HUES48 (cell line): Measurements from ENCODE around the gene FHAD1.

Experiments
- H3K27ac ChIP-seq: one replicate; pipeline ENCODE4 v1.7.0; 2013; ENCODE audit warnings: low read depth, low read length, inconsistent platforms
- H3K27me3 ChIP-seq: 2 replicates; pipeline ENCODE4 v1.6.1; 2013; ENCODE audit warnings: mild to moderate bottlenecking, low read length; ENCODE audit not compliant: control insufficient read depth, insufficient read depth
- H3K36me3 ChIP-seq: 2 replicates; pipeline ENCODE4 v1.6.1; 2013; ENCODE audit warnings: low read length; ENCODE audit not compliant: control insufficient read depth, insufficient read depth
- H3K4me1 ChIP-seq: 2 replicates; pipeline ENCODE4 v1.6.1; 2013; ENCODE audit warnings: mild to moderate bottlenecking, low read length; ENCODE audit not compliant: control insufficient read depth, insufficient read depth
- H3K4me3 ChIP-seq: 2 replicates; pipeline ENCODE4 v1.5.1; 2013; ENCODE audit warnings: mild to moderate bottlenecking, low read depth, low read length
- H3K9ac ChIP-seq: 2 replicates; pipeline ENCODE4 v1.6.1; 2013; ENCODE audit warnings: mild to moderate bottlenecking, low read depth, low read length, moderate library complexity
- H3K9me3 ChIP-seq: 2 replicates; pipeline ENCODE4 v1.6.1; 2013; ENCODE audit warnings: low read length; ENCODE audit not compliant: control insufficient read depth, insufficient read depth

Gene FHAD1

DNA sequence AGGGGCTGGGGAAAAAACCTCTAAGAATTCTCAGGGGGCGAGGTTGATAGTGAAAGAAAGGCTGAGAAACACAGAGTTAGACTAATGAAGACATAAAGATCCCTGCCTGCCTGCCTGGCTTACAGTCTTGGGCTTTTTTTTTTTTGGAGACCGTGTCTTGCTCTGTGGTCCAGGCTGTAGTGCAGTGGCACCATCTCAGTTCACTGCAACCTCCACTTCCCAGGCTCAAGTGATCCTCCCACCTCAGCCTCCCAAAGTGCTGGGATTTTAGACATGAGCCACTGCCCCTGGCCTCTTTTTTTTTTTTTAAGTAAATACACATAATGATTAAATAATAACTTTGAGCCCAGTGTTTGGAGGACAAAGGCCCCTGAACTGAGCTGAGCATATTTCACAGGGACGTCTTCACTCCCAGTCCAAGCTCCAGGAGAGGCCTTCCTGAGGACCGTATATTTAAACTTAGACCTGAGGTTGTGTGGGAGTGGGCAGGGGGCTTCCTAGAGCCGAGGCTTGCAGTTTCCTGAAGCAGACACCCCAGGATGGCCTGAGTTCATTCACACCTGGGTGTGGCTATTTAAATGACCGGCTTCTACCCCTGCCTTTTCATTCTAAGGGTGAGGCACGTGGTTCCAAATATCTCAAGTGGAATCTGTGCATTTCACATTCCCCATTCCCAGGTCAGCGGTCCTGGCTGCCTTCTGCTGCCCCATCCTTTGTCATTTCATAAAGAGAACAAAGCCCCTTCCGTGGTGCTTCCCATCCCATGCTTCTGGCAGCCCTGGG is 146.6 kb downstream of the FHAD1 start:
- Histone ChIP-seq H3K9ac (no peak overlapping the region), H3K27me3 (peaks cover 8% of the 10 kb centered on the region), H3K4me1 (peaks cover 6% of the 10 kb centered on the region), H3K4me3 (no peak overlapping the region), H3K9me3 (no peaks in the 10 kb centered on the region), H3K27ac (no peak overlapping the region), H3K36me3 (no peaks in the 10 kb centered on the region)

DNA sequence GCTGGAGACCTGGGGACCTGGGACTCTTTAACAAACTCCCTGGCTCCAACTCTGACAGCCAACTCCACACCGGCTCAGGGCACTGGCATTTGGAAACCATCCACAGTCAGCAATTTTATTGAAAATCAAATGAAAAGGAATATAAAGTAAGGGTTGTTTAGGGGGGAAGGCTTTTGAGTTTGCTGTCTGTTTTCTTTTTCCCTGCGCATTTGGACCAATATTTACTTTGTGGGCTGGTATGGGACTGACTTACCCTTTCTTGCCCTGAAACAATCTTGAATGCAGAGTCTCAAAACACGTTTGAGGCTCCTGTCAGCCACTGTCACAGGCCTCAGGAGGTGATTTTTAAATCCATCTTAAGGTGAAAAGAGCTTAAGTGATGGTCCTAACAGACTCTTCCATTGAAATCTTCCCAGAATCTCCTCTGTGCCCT is 147.3 kb downstream of the FHAD1 start:
- no peak overlapping the region for H3K4me3 ChIP-seq

DNA sequence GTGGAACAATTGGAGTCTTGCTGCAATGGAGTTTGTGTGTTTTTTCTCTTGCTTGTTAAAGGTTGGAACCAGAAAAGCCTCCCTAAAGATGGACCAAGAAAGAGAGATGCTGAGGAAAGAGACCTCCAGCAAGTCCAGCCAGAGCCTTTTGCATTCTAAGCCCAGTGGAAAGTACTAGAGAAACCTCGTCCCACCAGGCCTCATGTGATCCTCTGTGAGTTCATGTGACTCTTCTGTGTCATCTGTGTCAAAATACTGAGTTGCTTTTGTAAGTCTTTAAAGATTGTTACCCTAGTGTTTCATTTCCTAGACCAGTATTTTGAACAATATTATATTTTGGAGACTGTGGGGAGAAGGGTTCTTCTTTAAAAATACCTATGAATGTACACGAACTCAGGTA is 150.2 kb downstream of the FHAD1 start:
- no peaks in the 10 kb centered on the region for H3K27me3 ChIP-seq
- no peaks in the 10 kb centered on the region for H3K36me3 ChIP-seq
- no peak overlapping the region for H3K27ac ChIP-seq
- peaks cover 8% of the 10 kb centered on the region for H3K9me3 ChIP-seq
- peaks cover 7% of the 10 kb centered on the region; the same call in 1 of the 2 replicates for H3K4me1 ChIP-seq
- H3K9ac ChIP-seq, result no peak overlapping the region
- no peak overlapping the region for H3K4me3 ChIP-seq

More for the DNA sequence above, 147.3 kb downstream of the FHAD1 start:
- H3K9ac ChIP-seq, result no peak overlapping the region
- H3K36me3 ChIP-seq, result no peaks in the 10 kb centered on the region
- peaks cover 2% of the 10 kb centered on the region; the same call in 1 of the 2 replicates for H3K27me3 ChIP-seq
- no peak overlapping the region for H3K27ac ChIP-seq
- H3K4me1 ChIP-seq, result peaks cover 3% of the 10 kb centered on the region; the same call in 1 of the 2 replicates
- H3K9me3 ChIP-seq, result no peaks in the 10 kb centered on the region

DNA sequence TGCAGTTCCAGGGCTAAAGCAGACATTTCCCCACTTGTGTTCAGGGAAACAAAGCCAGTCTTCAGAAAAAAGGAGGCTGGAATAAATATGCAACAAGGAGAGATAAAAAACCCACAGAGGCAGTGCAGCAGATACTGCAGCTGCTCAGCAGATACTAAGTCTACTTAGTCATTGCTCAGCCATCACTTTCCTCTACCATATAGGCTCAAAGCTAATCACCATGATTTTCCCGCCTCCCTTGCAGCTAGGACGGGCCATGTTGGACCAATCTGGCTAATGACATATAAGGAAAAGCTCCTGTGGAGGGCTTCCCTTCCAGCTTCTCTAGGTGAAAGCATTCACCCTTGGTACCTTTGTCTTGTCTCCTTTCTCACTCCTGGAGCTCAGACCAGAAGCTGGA is 152.7 kb downstream of the FHAD1 start:
- Histone ChIP-seq H3K4me1 (0 out of 2 replicates have a peak, but pooled peaks cover 4% of the 10 kb centered on the region), H3K27ac (no peak overlapping the region), H3K9me3 (peaks cover 8% of the 10 kb centered on the region)

DNA sequence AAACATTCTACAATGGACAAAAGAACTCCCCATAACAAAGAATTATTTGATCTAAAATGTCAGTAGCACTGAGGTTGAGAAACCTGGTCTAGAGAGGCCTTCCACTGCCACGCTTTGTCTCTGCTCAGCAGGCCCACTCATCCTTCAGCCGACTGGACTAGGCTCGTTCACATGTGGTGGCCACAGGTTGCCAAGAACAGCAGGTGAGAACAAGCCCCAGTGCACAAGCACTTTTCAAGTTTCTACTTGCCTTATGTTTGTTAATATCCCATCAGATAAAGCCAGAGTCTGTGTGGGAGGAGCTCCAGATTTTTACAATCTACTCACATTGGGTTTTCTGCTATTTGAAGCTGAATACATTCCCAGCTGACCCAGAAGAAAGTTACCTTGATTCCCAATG is 153.6 kb downstream of the FHAD1 start:
- Histone ChIP-seq H3K9ac (no peak overlapping the region), H3K4me1 (0 out of 2 replicates have a peak, but pooled peaks cover 4% of the 10 kb centered on the region), H3K9me3 (peaks cover 8% of the 10 kb centered on the region), H3K4me3 (no peak overlapping the region), H3K27ac (no peak overlapping the region), H3K36me3 (no peaks in the 10 kb centered on the region), H3K27me3 (no peaks in the 10 kb centered on the region)

More for the DNA sequence above, 152.7 kb downstream of the FHAD1 start:
- no peak overlapping the region for H3K4me3 ChIP-seq
- no peaks in the 10 kb centered on the region for H3K36me3 ChIP-seq
- H3K9ac ChIP-seq, result no peak overlapping the region
- no peaks in the 10 kb centered on the region for H3K27me3 ChIP-seq

DNA sequence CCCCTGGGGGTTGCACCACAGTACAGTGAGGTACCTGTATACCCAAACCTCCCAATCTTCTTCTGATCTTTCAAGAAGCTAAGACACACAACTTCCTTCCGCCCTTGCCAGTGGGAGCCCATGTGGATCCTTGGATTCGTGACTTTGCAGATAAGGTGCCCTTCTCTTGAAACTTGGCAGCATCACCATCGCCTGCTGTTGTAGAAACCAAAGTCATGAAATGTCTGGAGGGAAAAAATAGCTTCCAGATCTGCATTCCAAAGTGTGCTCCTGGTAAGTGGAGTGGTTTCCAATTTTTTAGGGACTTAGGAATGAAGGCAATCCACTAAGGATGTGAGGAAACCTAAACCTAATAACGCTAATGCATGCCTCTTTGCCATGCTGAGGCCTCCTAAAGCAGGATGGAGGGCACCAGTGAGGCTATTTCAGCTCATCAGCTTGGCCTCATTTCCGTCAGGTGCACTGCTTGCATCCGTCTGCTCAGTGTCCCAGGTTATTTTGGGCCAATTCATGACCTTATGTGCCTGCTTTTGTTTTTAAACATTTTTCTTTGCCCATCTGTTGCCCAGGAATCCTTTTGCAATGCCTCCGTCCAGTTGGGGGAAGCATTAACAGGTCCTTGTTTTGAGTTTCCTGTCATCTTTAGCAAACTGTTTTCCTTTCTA is 154.5 kb downstream of the FHAD1 start:
- Histone ChIP-seq H3K9me3 (peaks cover 8% of the 10 kb centered on the region), H3K9ac (no peak overlapping the region), H3K4me3 (no peak overlapping the region), H3K4me1 (0 out of 2 replicates have a peak, but pooled peaks cover 4% of the 10 kb centered on the region), H3K27ac (no peak overlapping the region), H3K36me3 (no peaks in the 10 kb centered on the region), H3K27me3 (no peaks in the 10 kb centered on the region)

DNA sequence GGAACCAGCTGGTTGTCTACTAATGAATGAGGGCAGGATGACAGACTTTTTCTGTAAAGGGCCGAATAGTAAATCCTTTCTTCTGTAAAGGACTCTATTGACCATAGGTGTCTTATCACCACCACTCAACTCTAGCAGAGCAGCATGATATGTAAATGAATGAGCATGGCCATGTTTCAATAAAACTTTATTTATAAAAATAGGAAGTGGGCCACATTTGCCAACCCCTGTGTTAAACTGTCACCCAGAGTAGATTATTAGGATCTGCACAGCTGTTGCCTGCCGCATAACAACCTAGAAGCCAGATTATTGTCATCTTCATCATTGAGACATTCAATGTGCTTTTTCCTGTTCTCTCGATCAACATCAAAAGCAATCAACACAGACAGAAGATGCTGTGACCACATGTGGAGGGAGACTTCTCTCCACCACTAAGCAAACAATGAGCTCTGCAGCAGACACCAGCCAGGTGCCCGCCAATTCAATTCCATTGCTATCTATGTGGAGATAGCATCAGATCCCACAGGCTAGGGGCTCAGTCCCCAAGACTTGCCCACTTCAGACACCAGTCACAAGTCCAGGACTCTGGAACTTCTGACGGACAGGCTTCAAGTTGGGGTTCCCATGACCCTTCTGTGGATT is 155.9 kb downstream of the FHAD1 start:
- no peaks in the 10 kb centered on the region for H3K27me3 ChIP-seq
- H3K4me3 ChIP-seq, result no peak overlapping the region
- no peak overlapping the region for H3K27ac ChIP-seq
- H3K36me3 ChIP-seq, result no peaks in the 10 kb centered on the region
- no peak overlapping the region for H3K9ac ChIP-seq
- 0 out of 2 replicates have a peak, but pooled peaks cover 4% of the 10 kb centered on the region for H3K4me1 ChIP-seq
- peaks cover 8% of the 10 kb centered on the region for H3K9me3 ChIP-seq

DNA sequence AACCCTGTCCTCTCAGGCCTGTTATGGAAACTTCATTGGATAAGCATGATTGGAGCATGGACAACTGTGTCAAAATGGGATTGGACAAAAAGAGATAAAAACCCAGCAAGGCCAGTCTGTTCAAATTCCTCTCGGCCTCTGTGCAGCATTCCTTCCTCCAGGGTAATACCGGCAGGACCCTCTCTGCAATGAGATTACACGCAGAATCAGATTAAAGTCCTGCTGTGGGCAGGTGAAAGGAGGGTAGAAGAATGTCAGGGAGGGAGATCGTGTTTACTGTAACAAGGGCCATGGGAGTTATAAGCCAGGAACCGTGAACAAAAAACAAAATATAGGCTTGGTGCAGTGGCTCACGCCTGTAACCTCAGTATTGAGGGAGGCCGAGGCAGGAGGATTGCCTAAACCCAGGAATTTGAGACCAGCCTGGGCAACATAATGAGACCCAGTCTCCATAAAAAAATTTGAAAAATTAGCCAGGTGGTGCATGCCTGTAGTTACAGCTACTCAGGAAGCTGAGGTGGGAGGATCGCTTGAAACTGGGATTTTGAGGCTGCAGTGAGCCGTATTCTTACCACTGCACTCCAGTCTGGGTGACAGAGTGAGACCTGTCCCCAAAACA is 157.0 kb downstream of the FHAD1 start:
- H3K27me3 ChIP-seq, result peaks cover 9% of the 10 kb centered on the region
- peaks cover 8% of the 10 kb centered on the region for H3K9me3 ChIP-seq
- H3K4me1 ChIP-seq, result peaks cover 10% of the 10 kb centered on the region; the same call in 1 of the 2 replicates
- no peaks in the 10 kb centered on the region for H3K36me3 ChIP-seq
- no peak overlapping the region for H3K27ac ChIP-seq
- no peak overlapping the region for H3K4me3 ChIP-seq
- no peak overlapping the region for H3K9ac ChIP-seq

DNA sequence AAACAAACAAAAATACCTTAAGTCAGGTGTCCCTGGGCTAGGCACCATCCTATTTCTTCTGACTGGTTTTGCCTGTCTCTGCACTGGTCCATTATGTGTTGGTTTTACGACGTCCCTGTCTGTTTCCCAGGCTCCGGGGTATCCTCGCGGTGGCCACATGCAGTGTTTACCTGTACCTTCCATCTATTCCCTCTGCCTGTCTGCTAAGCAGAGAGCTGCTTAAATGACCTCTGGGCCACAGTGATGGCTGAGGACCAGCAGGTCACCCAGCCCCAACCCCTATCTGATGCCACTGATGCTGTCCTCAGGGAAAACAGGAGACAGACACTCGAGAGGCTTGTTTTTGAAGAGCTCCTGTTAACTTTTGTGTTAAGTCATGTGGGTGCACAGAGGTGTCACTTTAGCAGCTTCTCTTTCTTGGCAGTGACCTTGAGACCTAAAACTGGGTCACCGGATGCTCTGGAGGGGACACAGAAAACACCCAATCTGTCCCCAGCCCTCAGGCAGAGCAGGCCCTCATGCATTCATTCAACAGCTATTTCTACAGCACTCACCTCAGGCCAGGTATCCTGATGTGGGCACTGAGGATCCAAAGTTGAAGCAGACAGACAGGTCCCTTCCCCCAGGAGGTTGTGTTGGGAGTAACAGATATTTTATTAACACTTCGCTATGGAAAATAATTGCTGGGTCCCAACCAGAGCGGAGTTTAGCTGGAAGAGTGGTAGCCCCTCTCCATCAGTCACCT is 158.3 kb downstream of the FHAD1 start:
- Histone ChIP-seq H3K27me3 (peaks cover 11% of the 10 kb centered on the region), H3K4me3 (no peak overlapping the region), H3K9ac (no peak overlapping the region), H3K4me1 (peaks cover 10% of the 10 kb centered on the region; the same call in 1 of the 2 replicates), H3K9me3 (no peaks in the 10 kb centered on the region), H3K36me3 (no peaks in the 10 kb centered on the region), H3K27ac (no peak overlapping the region)
